ENCODE measurements around the gene ELP6. TPM values are rescaled to one million over a fixed set of nuclear protein-coding genes. Genes with fewer than 3 reads are reported as not detected.

Gene ELP6
- total and polyA plus RNA-seq, 9 of the 15 experiments (the other 6 are each of a cell fraction or from before 2014, with no cell fraction given): 76.9 to 198 (median 83.3) TPM

DNA sequence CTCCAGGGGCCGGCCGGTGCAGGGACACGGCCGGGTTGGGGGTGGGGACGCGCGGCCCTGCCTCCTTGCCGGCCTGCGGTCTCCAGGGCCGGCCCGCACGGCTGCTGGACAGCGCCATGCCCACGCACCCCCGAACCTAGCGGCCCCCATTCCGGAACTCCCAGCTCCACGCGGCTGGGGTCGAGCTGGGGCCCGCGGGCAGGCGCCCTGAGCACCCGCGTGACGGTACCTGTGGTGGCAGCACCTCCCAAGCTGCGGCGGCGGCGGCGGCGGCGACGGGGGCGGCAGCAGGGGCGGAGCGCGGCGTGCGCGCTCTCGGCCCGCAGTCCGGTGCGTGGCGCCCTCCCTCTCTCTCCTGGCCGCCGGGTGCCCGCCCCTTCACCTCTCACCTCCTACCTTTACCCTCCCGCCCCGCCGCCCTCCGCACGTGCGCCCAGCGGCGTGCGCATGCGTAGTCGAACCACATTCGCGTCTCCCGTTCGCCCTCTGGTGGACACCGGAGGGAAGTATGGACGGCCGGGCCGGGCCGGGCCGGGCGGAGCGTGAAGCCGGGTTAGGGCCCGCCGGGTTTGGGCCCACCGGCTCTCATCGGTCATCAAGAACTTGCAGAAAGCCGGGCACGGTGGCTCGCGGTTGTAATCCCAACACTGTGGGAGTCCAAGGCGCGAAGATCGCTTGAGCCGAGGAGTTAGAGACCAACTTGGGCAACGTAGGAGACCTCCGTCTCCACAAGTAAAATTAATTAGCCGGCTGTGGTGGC is 37.8 kb downstream of the ELP6 start, which contains the start of gene SCAP (continued):
- TF ChIP-seq CC2D1A (IDR thresholded peaks at IDR 0.05) (peak; percentile 64; the same call in 1 of the 2 replicates), CBX3 (IDR thresholded peaks at IDR 0.05; ENCODE audit: borderline replicate concordance in 1 of 2, low read length in 2 of 2) (peak in 1 of 2 experiments; percentile 57; a peak in 2 of 3 replicates), GATAD2A (IDR thresholded peaks at IDR 0.05) (peak; percentile 63), ZNF197 (CRISPR knock-in tag; IDR thresholded peaks at IDR 0.05; ENCODE audit: low read depth) (0 out of 2 replicates have a peak, but pooled peaks have one; percentile 20), DNMT1 (IDR thresholded peaks at IDR 0.05) (0 out of 2 replicates have a peak, but pooled peaks have one; percentile 73), RB1 (IDR thresholded peaks at IDR 0.05; ENCODE audit: low read depth) (peak; percentile 96), SRF (CRISPR knock-in tag; IDR thresholded peaks at IDR 0.05) (no peak; a peak in 1 of 4 replicates), NCOA2 (IDR thresholded peaks at IDR 0.05; ENCODE audit: partially characterized antibody in 2 of 2) (no peak), SLC30A9 (CRISPR knock-in tag; IDR thresholded peaks at IDR 0.05) (0 out of 2 replicates have a peak, but pooled peaks have one; percentile 71), RBBP5 (IDR thresholded peaks at IDR 0.05; ENCODE audit: borderline replicate concordance, insufficient read depth, low read length, poor library complexity, severe bottlenecking) (peak; percentile 97), SAFB (IDR thresholded peaks at IDR 0.05; ENCODE audit: borderline replicate concordance, low read depth, low read length) (peak; percentile 70), KLF16 (IDR thresholded peaks at IDR 0.05) (peak; percentile 54), PHF20 (IDR thresholded peaks at IDR 0.05; ENCODE audit: partially characterized antibody) (peak; percentile 34), MED1 (CRISPR knock-in tag; IDR thresholded peaks at IDR 0.05; ENCODE audit: borderline replicate concordance) (no peak), CREM (IDR thresholded peaks at IDR 0.05; ENCODE audit: low read depth) (peak; percentile 80), POLR2A (conservative IDR thresholded peaks at IDR 0.05) (peak; percentile 85), HNRNPL (IDR thresholded peaks at IDR 0.05; ENCODE audit: low read depth, low read length) (peak; percentile 95)
- TF ChIP-seq, protein P1, sequence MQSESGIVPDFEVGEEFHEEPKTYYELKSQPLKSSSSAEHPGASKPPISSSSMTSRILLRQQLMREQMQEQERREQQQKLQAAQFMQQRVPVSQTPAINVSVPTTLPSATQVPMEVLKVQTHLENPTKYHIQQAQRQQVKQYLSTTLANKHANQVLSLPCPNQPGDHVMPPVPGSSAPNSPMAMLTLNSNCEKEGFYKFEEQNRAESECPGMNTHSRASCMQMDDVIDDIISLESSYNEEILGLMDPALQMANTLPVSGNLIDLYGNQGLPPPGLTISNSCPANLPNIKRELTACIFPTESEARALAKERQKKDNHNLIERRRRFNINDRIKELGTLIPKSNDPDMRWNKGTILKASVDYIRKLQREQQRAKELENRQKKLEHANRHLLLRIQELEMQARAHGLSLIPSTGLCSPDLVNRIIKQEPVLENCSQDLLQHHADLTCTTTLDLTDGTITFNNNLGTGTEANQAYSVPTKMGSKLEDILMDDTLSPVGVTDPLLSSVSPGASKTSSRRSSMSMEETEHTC (IDR thresholded peaks at IDR 0.05): peak; percentile 79; the same call in 1 of the 2 replicates
- TF ChIP-seq, protein P2, sequence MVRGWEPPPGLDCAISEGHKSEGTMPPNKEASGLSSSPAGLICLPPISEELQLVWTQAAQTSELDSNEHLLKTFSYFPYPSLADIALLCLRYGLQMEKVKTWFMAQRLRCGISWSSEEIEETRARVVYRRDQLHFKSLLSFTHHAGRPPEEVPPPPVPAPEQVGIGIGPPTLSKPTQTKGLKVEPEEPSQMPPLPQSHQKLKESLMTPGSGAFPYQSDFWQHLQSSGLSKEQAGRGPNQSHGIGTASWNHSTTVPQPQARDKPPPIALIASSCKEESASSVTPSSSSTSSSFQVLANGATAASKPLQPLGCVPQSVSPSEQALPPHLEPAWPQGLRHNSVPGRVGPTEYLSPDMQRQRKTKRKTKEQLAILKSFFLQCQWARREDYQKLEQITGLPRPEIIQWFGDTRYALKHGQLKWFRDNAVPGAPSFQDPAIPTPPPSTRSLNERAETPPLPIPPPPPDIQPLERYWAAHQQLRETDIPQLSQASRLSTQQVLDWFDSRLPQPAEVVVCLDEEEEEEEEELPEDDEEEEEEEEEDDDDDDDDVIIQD (CRISPR knock-in tag; IDR thresholded peaks at IDR 0.05): no peak
- TF ChIP-seq, protein P3, sequence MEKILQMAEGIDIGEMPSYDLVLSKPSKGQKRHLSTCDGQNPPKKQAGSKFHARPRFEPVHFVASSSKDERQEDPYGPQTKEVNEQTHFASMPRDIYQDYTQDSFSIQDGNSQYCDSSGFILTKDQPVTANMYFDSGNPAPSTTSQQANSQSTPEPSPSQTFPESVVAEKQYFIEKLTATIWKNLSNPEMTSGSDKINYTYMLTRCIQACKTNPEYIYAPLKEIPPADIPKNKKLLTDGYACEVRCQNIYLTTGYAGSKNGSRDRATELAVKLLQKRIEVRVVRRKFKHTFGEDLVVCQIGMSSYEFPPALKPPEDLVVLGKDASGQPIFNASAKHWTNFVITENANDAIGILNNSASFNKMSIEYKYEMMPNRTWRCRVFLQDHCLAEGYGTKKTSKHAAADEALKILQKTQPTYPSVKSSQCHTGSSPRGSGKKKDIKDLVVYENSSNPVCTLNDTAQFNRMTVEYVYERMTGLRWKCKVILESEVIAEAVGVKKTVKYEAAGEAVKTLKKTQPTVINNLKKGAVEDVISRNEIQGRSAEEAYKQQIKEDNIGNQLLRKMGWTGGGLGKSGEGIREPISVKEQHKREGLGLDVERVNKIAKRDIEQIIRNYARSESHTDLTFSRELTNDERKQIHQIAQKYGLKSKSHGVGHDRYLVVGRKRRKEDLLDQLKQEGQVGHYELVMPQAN (IDR thresholded peaks at IDR 0.05; ENCODE audit: borderline replicate concordance): 0 out of 2 replicates have a peak, but pooled peaks have one; percentile 21
- TF ChIP-seq, protein P4, sequence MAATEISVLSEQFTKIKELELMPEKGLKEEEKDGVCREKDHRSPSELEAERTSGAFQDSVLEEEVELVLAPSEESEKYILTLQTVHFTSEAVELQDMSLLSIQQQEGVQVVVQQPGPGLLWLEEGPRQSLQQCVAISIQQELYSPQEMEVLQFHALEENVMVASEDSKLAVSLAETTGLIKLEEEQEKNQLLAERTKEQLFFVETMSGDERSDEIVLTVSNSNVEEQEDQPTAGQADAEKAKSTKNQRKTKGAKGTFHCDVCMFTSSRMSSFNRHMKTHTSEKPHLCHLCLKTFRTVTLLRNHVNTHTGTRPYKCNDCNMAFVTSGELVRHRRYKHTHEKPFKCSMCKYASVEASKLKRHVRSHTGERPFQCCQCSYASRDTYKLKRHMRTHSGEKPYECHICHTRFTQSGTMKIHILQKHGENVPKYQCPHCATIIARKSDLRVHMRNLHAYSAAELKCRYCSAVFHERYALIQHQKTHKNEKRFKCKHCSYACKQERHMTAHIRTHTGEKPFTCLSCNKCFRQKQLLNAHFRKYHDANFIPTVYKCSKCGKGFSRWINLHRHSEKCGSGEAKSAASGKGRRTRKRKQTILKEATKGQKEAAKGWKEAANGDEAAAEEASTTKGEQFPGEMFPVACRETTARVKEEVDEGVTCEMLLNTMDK (IDR thresholded peaks at IDR 0.05; ENCODE audit: borderline replicate concordance, insufficient read depth, low read depth, low read length, poor library complexity, severe bottlenecking): no peak
